NCI-H2107 (cell line): ENCODE measurements around the gene ADRB1.

ENCODE experiments used
- DNase-seq: peaks from one replicate; lab custom pipeline; 2025; lab: John Stamatoyannopoulos, UW

ADRB1 gene

DNA sequence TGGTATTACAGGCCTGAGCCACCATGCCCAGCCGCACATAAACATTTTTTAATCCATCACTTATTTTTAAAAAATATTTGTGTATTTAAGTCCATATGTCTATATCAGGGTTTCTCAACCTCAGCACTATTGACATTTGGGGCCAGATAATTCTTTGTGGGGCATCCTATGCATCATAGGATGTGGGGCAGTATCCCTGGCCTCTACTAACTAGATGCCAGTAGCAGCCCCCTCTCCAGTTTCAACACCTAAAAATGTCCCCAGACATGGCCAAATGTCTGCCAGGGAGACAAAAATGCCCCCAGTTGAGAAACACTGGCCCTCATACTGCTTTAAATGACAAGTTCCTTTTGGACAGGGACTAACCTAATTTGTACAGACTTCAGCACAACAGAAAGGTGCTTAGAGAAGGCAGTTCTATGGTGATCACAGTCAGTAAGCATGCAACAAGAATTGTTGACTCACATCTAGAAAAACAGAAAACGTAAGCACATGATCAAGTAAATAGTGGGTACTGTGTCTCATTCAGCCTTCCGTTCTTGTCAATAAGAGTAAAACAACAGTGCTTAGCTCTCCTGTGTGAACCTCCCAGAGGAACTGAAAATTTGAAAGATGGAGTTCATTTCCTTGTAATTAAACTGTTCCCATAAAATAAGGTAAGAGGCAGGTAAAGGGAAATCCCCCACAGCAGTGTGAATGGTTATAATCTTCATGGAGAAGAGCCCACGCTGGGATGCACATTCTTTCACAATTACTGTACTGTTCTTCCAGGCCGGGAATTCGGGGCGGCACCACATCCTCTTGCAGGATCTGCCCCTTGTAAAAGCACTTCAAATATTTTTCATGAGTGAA is 17.3 kb upstream of the ADRB1 start:
- DNase-seq = no peak

- no peak for DNase-seq
Measured at GRCh38 chr10:114027041-114027394, 16.6 kb upstream of the ADRB1 start.

GRCh38 chr10:114027951-114028350 is 15.7 kb upstream of the ADRB1 start:
- DNase-seq = no peak

DNA sequence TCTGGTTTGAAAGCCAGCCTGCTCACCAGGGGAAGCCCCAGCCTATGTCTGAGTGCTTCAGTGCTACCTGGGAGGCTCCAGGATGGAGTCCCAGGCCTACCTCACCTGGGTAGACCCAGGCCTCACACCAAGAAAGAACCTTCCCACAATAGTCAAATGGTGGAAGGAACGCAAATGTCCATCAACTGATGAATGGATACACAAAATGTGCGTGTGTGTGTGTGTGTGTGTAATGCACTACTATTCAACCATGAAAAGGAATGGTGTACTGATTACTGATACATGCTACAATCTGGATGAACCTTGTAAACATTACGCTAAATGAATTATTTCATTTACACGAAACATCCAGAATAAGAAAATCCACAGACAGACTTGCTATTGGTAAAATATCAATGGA is 15.2 kb upstream of the ADRB1 start:
- DNase-seq = no peak

- DNase-seq = no peak
Measured at GRCh38 chr10:114029655-114030054, 14.0 kb upstream of the ADRB1 start.

DNA sequence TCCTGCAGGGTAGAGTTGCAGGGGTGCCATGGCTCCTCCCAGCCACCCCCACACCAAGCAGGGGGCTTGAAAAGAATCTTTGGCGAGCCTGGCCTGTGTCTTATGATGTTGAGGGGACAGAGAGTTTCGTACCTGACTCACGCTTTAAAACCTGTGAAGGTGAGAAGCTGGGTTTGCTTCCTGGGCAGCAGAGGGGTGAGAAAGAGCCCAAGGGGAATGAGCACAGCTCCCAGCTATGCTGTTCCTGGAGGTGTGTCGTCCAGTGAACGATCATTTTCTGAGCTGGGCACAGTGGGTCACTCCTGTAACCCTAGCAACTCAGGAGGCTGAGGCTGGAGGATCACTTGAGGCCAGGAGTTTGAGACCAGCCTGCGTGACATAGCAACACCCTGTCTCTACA is 13.5 kb upstream of the ADRB1 start:
- no peak for DNase-seq

DNA sequence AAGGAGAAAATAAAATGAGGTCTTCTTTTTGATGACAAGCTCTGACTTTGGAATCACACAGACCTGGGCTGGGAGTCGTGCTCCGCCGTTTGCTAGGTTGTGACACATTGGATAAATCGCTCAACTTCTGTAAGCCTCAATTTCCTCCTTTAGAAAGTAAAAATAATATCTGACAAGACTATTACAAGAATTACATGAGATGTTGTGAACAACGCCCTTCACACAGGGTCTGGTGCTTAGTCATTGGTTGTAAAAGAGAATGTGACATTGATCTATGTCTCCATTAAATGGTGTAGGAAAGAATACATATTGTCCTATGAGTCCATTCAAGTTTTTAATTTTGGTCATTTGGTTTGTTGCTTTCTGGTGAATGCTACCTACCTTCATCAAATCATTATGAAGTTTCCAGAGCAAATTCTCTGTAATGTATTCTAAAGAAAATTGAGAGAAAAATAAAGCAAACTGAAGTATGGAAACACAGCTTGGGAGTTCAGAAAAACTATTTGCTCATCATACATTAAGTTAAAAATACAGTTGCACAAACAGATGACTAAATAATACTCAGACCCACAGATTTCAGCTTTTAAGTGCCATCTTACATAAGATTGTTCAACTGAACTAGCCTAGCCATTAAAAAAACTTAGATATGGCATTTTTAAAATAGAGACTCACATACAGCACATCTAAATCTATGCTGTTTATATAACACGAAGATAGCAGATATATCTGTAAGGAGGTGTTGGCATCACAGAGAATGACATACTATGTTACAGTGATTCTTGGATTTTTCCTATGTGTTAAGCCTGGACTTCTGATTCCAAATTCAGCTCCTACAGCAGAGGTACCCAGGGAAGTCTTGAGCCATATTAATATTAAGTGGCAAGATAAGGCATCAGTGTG is 12.3 kb upstream of the ADRB1 start:
- DNase-seq = no peak

GRCh38 chr10:114033566-114033965 is 10.1 kb upstream of the ADRB1 start:
- no peak for DNase-seq

DNA sequence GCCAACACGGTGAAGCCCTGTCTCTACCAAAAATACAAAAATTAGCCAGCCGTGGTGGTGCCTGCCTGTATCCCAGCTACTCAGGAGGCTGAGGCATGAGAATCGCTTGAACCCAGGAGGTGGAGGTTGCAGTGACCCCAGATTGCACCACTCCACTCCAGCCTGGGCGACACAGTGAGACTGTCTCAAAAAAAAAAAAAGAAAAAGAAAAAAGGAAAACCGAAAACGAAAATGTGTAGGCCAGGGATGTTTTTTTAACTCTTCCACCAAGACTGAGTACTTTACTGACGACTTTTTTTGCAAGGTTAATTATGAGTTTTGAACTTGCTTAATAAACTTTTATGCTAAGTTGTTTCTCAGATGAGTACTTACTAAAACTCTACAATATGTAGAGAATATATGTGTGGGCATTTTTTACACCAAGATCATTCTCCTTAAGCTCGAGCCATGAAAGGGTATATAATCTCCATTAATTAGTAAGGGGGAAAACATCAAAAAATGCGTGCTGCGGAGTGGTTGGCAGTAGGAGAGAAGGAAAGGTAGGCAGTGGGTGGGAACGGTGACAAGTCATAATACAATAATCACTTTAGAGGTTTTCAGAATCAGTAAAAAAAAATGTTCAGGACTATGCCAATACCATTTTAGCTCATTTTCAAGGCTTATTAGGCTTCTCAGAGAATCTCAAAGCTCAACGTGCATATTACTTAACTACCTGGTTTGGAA is 8.6 kb upstream of the ADRB1 start:
- DNase-seq = no peak

DNA sequence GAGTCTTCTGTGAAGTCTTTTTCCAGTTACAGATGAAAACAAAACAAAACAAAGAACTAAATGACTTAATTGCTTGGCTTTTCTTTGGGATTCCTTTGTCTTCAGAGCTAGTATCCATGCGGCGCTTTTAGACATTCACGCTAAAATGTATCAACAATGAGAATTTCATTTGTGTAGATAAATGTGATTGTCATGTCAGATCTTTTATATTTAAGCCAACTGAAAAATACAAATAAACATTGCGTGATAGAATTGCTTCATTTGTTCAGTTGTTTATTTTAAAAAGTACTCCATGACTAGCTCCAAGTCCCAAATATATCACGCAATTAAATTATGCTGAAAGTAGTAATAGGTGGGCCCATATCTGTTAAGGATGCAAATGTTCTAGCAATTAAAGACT is 7.9 kb upstream of the ADRB1 start:
- DNase-seq = no peak

- no peak for DNase-seq
Measured at GRCh38 chr10:114038819-114039218, 4.8 kb upstream of the ADRB1 start.

DNA sequence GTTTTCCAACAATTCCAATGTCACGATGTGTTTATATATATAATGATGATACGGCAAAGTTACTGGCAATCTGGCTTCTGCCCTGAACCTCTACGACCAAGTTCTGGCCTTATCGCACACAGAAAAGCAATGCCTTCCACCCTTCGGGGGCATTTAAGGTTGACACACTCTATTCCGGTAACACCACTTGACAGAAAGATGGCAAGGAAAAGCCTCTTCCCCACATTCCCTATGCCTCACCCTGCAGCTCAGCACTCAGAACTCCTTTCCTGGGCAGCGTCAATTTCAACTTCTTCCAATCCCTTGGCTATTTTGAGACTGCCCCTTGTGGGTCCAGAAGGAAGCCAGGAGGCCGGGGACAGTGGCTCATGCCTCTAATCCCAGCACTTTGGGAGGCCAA is 2.5 kb upstream of the ADRB1 start:
- DNase-seq = no peak

DNA sequence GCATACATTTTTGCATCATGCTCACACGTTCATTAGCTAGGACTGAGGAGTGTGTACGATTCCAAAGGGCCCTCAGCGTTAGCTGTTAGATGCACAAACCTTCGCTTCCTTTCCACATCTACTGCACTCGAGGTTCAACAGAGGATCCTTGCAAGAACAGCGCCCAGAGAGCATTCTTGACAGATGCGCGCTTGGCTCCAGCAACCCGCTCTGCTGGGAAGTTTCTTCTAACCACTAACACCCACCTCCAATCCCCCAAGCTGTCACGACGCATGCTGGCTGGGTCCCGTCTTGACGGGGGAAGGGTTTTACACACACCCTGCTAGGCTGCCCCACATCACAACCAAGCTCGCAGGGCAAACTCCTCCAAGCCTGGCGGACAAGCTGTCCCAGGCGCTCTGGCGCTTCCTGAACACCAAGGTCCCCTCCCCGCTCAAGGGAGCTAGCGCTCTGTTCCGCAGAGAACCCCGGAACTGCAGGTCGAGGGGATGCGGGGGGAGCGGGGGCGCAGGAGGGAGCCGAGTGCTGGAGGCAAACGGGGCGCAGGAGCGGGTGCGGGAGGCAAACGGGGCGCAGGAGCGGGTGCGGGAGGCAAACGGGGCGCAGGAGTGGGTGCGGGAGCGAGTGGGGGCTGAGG is 653 bp upstream of the ADRB1 start:
- DNase-seq = no peak

GRCh38 chr10:114044247-114045135 is 825 bp downstream of the ADRB1 start:
- DNase-seq = no peak

GRCh38 chr10:114045136-114046086 is 1.7 kb downstream of the ADRB1 start:
- DNase-seq = no peak

DNA sequence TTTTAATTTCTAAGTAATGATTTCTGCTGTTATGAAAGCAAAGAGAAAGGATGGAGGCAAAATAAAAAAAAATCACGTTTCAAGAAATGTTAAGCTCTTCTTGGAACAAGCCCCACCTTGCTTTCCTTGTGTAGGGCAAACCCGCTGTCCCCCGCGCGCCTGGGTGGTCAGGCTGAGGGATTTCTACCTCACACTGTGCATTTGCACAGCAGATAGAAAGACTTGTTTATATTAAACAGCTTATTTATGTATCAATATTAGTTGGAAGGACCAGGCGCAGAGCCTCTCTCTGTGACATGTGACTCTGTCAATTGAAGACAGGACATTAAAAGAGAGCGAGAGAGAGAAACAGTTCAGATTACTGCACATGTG is 2.4 kb downstream of the ADRB1 start:
- DNase-seq = no peak

DNA sequence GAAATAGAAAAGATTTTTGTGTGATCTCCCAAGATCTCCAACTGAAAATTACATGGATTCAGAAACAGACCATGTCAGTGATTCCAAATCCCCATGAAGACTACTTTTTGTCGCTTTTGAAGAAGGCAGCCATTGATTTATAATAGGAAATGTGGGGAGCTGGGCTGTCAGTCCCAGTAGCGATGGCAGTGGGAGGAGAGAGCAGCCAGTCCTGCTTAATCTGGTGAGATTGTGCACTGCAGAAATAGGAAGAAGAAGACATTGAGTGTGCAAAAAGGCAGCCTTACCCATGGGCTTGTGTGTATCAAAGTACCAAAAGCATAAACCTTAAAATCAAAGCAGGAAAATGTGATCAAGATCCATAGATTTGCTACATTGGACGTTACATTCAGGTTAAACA is 4.8 kb downstream of the ADRB1 start:
- no peak for DNase-seq

DNA sequence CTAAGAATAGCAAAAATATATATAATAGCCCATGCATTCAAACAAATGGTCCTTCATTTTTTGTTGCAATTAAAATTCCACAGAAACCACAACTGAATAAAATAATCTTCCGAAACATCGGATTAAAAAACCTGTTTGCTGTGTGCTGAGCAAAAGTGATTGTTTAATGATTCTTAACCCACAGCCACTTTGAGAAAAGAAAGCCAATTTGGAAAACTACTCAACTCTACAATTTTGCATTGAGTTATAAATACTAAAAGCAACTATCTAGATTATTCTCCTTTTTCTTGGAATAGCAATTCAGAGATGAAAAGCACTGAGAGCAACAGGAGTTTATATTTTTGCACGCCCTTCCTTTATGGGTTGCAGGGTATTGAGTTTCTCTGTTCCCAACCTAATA is 8.0 kb downstream of the ADRB1 start:
- no peak for DNase-seq

DNA sequence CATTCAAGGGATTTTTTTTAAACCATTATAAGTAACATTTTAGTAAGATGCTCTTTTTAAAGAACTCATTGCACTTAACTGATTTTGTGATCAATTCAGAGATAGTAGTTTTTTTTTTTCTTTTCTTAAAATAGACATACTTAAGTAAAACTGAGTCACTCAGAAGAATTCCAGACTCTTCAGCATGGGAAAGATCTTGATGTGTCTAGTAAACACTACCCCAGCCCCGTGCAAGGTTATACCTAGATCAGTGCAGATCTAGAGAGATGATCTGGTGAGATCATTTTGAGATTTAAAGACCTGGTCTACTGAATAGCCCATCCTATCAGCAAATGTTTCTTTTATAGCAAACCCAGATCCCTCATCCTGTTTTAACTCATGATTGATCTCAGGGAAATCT is 8.6 kb downstream of the ADRB1 start:
- no peak for DNase-seq

DNA sequence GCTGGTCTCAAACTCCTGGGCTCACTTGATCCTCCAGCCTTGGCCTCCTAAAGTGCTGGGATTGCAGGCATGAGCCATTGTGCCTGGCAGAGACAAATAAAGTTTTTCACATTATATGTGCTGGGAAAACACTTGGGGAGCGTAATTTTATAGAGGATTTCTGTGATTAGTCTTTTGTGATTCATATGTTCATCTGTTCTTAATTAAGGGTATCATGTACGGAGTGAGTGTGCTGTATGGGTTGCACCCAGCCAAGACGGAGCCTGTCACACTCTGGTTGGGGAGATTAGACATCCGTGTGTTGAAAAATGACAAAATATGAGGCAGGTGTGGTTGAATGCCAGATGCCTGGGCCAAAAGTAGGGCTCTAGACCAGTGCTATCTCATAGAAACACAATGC is 10.3 kb downstream of the ADRB1 start:
- DNase-seq = no peak
